Activated T-cell treated with anti-CD3 and anti-CD28 coated beads, Interleukin-2, amount 50 U/mL, for 1 hour (primary cell): Measurements from ENCODE around the gene FSCN2.

ENCODE experiments used
- DNase-seq: peaks from one replicate; pipeline ENCODE4 v3.0.0-alpha.2; 2020

The FSCN2 gene

DNA sequence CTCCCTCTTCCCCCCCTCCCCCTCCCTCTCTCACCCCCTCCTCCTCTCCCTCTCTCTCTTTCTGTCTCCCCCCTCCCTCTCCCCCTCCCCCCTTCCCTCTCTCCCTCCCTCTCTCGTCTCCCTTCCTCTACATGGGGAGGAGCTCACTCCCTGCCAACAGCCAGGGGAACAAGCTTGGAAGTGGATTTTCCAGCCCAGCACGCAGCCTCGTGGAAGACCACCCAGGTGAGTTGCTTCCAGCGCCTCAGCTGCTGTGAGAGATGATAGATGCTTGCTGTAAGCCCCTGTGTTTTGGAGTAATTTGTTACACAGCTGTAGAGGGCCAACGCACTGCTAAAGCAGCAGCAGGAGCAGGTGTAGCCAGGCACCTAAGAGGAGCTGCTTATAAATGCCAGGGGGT is 36.4 kb upstream of the FSCN2 start:
- DNase-seq, result no peak

DNA sequence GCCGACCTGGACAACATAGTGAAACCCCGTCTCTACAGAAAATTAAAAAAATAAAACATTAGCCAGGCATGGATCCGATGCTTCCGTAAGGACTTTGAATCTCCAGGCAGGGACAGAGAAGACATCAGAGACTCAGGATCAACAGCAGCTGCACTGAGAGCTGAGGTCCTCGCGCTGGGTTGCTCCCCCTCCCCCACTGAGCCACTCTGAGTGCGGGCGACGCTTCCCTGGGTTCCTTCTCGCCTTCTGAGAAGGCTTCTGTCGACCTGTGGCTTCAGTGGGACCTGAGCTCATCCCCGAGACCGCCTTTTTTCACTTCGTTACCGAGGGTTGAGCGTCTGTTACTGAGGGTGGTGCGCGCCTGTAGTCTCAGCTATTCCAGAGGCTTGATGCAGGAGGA is 36.0 kb upstream of the FSCN2 start:
- DNase-seq, result no peak

DNA sequence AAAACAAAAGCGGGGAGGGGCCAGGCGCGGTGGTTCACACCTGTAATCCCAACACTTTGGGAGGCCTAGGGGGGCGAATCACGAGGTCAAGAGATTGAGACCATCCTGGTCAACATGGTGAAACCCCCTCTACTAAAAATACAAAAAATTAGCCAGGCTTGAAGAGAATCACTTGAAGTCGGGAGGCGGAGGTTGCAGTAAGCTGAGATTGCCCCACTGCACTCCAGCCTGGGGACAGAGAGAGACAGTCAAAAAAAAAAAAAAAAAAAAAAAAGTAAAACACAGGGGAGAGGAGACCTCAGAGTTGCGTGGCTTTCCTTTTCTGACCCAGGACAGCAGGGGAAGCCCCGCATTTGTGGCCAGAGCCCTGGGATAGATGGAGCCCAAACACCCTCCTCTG is 35.5 kb upstream of the FSCN2 start:
- DNase-seq, result no peak

DNA sequence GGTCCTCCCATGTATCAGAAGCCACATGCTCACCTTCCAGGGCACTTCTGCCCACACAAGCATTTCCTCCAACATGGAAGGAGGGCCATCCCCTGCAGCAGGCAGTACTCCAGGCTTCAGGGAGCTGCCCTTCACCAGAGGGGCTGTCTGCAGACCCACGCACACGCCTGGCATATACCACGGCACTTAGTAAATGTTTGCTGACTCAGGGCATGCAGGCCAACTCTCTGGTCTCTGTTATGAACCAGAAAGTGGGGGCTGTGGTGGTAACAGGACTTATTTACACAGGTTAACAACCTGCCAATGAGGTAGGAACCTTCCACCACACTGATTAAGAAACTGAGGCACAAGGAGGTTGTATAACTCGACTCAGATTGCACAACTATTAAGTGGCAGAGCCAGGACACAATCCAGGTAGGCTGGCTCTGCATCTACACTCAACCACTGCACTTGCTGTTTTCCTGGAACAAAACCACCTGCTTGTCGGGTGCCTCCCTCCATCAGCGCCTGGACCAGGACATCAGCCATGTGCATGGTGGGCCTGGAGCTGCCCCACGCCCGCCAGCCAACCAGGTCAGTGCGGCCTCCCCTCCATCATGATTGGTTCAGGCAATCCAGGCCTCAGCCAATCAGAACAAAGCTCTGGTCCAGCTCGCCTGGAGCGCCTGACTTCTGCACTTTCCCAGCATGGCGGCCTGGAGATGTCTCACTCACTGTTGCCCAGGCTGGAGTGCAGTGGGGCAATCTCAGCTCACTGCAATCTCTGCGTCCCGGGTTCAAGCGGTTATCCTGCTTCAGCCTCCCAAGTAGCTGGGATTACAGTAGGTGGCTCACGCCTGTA is 34.8 kb upstream of the FSCN2 start:
- no peak for DNase-seq

DNA sequence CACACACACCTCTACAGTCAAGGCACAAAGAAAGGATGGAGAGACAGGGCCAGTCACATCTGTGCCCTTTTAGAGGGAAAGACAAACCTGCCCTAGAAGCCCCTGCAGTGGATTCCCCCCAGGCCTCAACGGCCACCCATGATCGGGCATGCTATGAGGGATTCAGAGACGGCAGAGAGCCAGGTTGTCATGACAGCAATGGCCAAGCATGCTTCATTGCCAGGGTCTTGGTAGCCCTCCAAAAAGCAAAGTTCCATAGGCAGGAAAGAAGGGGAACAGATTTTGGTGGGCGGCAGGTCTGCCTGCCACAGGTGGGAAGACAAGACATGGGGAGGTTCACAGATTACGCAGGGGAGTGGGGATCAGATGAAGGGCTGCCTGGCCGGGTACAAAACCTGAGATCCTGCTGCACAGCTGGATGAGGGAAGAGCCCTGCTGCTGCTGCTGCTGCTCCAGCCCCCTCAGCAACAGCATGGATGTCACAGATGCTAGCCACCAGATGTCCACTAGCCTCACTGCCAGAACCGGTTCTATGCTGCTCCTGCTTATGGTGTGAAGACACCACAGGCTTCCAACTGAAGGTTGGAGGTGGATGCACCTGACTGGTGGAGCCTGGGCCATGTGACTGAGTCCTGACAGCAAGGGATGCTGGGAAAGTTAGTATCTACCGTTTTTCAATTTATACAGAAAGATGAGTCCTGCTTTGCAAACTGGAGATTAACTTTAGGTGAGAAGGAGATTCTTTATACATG is 33.4 kb upstream of the FSCN2 start:
- DNase-seq, result no peak

DNA sequence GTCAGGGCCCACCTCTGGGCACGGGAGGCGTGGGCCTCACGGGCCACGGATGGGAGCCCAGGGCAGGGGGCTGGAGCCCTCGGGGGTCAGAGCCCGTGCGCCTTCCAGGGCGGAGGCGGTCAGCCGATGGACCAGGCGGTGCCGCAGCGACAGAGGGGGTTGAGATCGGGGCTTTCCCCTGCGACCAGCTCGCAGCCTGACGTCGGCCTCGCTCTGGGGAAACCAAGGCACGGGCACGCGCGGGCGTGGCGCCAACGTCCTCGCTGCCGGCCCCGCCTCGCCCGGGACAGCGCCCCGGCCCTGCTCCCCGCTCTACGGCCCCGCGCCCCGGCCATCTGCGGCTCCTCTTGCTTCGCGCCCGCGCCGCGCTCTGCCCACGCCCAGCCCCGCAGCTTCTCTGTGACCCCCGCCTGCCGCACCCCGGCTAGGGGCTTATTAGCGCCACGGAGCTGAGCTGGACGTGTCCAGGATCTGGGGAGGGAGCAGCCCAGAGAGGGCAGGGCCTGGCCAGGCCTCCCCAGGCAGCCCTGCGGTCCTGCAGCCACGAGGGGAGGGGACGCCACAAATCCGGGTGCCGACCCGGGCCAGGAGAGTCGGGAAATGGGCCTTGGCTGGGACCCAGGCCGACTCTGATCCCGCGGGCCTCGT is 29.1 kb upstream of the FSCN2 start:
- DNase-seq, result no peak

DNA sequence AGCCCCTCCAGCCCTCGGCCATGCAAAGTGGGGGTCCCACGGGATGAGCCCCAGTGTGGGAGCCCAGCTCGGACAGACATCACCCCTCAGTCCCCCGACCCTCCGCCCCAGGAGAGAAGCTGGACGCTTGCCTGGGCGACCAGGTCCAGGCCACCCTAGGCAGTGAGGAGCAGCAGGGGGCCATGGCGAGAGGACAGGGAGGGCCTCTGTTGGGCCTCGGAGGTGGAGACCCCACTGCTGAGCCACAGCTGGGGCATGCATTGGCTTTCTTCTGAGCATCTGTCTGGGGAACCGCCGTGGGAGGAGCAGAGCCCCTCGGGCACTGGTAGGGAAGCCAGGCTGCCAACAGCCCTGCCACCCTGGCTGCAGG is 28.6 kb upstream of the FSCN2 start:
- DNase-seq, result no peak

DNA sequence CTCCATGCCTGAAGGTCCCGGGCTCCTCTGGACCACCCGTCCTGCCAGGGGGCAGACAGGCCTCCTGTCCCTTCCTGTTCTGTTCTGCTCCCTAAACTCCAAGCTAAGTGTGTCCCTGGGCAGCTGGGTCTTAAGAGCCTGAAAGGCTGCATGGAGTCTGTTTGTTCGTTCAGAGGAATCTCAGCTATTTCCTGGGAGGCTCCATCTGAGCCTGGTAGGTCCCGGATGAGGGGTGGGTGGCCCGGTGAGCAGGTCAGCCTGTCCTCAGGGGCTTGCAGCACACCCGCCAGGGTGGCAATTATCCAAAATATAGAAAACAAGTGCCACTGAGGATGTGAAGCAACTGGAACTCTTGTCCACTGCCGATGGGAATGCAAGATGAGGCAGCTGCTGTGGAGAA is 28.1 kb upstream of the FSCN2 start:
- no peak for DNase-seq

DNA sequence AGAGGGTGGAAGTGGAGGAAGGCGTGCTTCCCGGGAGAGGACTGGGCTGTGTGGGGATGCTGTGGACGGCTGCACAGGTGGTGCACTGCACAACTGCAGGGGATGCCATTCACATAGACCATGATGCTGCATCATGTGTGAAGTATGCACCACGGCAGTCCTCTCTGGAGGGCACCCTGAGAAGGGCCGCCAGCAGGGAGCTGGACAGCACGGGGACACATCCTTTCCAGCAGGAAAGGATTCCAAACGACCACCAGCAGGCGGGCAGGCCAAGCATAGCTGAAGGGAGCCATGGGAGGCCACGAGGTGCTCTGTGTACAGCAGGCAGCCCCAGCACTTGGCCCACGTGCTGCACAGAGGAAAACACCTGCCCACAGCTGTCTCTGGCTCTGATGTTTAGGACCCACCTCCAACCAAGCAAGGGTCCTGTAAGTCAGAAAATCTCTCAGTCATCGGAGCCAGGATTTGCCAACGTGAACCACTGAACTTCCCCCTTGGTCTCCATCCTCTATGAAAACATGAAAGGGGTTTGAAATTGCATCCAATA is 25.6 kb upstream of the FSCN2 start:
- DNase-seq, result no peak

DNA sequence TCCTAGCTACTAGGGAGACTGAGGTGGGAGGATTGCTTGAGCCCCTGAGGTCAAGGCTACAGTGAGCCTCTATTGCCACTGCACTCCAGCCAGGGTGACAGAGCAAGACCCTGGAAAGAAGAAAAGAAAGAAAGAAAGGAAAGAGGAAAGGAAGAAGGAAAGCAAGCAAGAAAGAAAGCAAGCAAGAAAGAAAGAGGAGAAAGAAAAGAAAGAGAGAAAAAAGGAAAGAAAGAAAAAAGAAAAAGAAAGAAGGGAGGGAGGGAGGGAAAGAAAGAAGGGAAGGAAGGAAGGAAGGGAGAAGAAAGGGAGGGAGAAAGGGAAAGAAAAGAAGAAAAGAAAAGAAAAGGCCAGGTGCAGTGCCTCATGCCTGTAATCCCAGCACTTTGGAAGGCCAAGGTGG is 24.6 kb upstream of the FSCN2 start:
- DNase-seq, result no peak

DNA sequence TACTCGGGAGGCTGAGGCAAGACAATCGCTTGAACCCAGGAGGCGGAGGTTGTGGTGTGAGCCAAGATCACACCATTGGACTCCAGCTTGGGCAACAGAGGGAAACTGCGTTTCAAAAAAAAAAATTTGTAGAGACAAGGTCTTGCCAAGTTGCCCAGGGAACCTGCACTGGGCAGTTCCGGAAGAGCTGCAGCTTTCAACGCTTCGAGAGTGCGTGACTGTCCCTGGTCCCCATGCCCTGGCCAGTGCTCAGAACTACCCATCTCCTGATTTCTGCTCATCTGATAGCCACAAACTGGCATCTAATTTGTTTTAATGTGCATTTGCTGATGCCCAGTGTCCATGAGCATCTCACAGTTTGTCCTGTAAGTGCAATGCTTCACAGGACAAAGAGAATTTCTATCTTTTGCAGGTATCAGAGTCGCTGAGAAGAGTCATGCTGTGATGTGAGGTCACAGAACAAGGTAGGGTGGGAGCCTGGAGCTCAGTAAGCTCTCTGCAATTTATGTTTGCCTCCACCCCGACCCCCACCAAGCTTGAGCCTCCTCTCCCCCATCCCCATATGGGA is 19.5 kb upstream of the FSCN2 start:
- peak; percentile 44 for DNase-seq

DNA sequence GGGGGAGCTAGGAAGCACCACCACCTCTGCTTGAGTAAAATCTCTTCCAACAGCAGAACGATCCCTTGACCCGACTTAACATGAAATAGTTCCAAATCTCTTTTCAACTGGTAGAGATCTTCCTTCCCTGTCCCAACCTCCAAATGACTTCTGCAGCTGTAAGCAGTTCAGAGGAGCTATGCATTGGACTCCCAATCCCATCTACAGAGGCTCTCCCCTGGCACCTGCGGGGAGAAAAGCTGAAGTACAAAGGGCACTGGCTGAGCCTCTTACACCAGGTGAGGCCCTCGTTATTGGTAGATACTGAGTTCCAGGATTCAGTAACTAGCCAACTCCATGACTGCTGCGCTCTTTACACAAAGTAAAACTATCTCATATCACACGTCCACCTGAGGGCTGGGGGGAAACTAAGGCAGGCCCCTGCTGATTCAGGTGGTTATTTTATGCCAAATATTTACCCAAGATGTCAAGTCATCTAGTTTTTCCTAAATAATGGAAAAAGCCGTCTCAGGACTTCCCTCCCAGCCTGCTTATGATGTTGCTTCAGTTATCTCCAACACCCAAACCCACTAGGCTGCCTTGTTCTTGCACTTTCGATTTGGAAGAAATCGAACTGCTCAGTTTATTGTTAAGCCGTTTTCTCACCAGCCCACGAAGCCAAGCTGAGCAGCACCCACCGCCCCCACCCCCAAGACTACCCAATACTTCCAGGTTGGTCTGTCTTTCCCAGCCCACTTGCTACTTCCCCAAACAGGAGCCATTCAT is 18.8 kb upstream of the FSCN2 start:
- DNase-seq, result peak; percentile 50

DNA sequence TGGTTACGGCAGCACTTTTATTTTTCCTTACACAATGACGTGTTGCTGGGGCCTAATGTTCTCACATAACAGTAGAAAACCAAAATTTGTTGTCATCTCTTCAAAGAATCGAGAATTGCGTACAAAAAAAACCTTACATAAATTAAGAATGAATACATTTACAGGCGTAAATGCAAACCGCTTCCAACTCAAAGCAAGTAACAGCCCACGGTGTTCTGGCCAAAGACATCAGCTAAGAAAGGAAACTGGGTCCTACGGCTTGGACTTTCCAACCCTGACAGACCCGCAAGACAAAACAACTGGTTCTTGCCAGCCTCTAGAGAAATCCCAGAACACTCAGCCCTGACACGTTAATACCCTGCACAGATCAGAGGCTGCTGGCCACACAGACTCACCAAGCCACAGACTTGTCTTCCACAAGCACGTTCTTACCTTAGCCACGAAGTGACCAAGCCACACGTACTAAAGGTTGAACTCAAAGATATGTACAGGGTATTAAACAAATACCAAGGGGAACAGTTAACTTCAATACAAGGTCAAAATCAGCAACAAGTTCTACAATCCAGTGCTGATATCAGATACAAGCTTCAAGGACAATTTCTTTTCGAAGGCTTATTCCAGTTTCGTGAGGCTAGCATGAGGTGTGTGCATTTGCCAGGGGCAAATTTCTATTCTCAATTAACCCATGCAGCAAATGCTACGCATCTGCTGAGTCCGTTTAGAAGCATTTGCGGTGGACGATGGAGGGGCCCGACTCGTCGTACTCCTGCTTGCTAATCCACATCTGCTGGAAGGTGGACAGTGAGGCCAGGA is 18.0 kb upstream of the FSCN2 start:
- peak; percentile 43 for DNase-seq

DNA sequence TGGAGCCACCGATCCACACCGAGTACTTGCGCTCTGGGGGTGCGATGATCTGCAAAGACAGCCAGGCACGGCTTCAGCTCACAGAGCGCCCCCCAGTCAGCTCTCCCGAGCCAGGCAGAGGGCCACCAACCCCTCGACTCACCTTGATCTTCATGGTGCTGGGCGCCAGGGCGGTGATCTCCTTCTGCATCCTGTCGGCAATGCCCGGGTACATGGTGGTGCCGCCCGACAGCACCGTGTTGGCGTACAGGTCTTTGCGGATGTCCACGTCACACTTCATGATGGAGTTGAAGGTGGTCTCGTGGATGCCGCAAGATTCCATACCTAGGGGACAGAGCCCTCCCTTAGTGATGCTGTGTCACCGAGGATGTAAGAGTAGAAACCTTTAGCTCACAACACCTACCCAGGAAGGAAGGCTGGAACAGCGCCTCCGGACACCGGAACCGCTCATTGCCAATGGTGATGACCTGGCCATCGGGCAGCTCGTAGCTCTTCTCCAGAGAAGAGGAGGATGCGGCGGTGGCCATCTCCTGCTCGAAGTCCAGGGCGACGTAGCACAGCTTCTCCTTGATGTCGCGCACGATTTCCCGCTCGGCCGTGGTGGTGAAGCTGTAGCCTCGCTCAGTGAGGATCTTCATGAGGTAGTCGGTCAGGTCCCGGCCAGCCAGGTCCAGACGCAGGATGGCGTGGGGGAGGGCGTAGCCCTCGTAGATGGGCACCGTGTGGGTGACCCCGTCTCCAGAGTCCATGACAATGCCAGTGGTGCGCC is 17.2 kb upstream of the FSCN2 start:
- DNase-seq, result peak; percentile 60

DNA sequence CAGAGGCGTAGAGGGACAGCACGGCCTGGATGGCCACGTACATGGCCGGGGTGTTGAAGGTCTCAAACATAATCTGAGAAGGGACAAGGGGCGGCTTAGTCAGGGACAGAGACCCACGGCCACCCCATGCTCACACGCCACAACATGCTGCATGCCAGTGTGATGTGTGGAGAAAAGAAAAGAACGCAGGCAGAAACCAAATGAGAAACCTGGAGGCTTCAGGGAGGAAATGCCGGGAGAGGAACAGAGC is 16.7 kb upstream of the FSCN2 start:
- DNase-seq, result no peak

DNA sequence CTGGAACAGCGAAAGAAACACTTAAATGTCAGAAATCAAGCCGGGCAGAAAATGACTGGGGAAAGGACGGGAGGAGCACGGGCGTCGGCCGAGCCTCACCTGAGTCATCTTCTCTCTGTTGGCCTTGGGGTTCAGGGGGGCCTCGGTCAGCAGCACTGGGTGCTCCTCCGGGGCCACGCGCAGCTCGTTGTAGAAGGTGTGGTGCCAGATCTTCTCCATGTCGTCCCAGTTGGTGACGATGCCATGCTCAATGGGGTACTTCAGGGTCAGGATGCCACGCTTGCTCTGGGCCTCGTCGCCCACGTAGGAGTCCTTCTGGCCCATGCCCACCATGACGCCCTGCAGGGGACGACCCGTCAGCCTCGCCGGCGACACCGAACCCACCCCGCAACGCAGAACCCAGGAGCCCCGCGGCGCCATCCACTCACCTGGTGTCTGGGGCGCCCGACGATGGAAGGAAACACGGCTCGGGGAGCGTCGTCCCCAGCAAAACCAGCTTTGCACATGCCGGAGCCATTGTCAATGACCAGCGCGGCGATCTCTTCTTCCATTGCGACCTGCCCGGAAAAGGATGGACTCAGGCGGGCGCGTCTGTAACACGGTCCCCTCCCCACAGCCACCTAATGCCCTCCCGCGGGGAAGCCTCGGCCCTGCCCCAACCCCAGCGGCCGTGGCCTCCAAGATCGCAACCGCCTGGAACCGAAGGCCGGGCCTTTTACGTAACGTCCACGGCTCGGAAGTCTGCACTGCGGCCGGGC is 16.2 kb upstream of the FSCN2 start:
- peak; percentile 62 for DNase-seq

DNA sequence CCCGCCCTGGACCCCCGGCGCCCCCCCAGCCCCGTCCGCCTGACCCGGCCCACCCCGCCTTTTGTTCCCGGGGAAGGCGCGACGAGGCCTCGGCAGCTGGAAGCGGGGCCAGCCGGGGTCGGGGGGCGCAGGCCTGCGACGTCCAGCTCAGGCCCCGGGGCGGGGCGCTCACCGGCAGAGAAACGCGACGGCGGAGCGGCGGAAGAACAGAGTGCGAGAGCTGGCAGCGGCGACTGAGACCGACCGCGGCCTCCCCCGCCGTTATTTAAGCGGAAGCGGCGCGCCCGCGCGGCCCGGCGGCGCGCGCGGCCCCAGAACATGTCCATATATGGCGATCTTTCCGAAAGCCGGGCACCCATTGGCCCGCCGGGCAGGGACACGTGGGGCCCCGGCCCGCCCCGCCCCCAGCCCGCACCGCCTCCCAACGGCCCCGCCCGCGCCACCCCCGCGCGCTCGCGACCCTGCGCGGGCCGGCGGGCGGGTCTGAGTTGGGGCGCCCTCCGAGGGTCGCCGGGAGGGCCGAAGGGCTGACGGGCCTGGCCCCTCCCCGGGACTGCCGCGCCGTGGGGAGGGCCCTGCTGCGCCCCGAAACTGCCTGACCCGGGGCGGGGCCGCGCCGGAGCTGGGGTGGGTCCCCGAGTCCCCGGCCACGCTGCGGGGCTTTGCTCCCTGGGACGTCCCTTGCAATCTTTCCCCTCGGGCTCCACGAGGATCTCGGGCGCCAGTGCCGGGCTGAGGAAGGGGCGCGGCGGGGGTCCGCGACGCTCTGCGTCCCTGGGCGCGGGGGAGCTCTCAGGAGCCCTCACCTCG is 15.4 kb upstream of the FSCN2 start, which contains the start of gene ACTG1:
TSS of gene ACTG1 (minus strand) at position 238 of the 810 bp plus-strand sequence. CDS start 445 bp downstream, outside the sequence.
- DNase-seq, result peak; percentile 95

DNA sequence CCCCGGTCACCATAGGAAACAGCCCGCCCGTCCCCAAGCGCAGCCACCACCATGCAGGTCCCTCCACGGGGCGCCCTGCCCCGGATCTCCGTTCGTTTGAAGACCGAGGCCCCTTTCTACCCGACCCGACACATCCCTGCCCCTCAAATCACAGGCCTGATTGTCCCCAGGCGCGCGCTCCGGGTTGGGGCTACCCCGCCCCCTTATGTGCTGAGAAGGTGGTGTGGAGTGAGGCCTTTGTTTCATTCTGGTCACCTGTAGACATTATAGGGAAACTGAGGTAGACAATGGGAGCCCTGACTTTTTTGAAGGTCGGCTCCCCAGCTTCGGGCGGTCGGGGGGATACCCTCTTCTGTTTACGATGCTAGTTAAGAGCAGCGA is 14.8 kb upstream of the FSCN2 start:
- DNase-seq, result peak; percentile 72

DNA sequence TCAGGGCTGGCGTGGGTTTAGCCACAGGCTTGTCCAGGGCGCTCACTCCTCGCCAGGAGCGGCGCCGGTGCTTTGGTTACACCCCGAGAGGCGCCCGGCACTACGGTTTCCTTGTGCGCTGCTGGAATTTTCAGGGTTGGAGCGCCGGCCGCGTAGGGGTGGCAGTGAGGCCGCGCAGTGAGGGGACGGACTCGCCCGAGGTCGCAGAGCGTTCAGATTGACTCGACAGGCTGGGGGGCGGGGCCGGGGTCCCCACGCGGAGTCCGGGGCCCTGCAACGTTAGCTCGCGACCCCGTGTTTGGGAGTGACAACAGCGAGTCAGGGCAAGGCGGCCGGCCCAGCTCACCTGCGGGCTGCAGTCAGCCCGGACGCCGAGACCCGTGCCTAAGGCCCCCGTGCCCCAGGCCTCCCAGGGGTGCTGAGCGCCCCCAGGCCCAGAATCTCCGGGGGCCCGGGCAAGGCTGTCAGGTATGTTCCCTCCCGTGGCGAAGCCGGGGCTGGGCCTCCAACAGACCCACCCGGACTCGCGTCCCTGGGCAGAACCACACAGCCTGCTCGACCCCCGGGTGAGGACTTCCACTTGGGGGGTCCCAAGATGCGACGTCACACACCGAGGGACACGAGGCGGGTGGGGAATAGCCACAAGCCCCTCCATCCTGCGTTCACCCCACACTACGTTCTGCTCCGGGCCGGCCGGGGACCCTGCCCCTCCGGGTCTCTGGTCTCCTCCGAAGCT is 14.3 kb upstream of the FSCN2 start:
- DNase-seq, result peak; percentile 63
